Endothelial cell of umbilical vein (primary cell): ENCODE results near the gene GARIN6. TPM values are rescaled to one million over a fixed set of nuclear protein-coding genes. Genes with fewer than 3 reads are reported as not detected.

Source experiments
- BruUV-seq: library from RNA; stranded (reverse); fragments of 400-500 nt; replicated peaks from 2 replicates; lab custom pipeline; 2021; lab: Mats Ljungman, UMichigan
- CTCF ChIA-PET: fragments of 300-600, 350-600 bp; sonication (Branson Sonifier 250); formaldehyde crosslinking; loops from one replicate; lab custom pipeline; 2021; ENCODE audit warnings: antibody characterized with exemption, inconsistent platforms; lab: Charles Lee
- POLR2A ChIA-PET: fragments of 300-600, 350-600 bp; sonication (Branson Sonifier 250); formaldehyde crosslinking; loops from one replicate; lab custom pipeline; 2021; ENCODE audit warnings: antibody characterized with exemption, inconsistent platforms; lab: Charles Lee
- DNase-seq: peaks from one replicate; pipeline ENCODE4 v3.0.0-alpha.2; 2011; ENCODE audit warnings: low read depth, low spot score
- FAIRE-seq: peaks from 2 replicates; lab custom pipeline; 2011; peaks lifted over from hg19 to GRCh38; lab: Jason Lieb, UNC
- H2AFZ ChIP-seq: 2 replicates; pipeline ENCODE4 v1.6.0; 2012; ENCODE audit warnings: low read depth, low read length, control low read depth, inconsistent platforms
- H3K27ac ChIP-seq: 2 replicates; pipeline ENCODE4 v1.5.1; 2011; ENCODE audit warnings: low read depth, mild to moderate bottlenecking, control low read depth, low read length, moderate library complexity; ENCODE audit not compliant: insufficient read depth
- H3K27me3 ChIP-seq, 2 experiments: 2 replicates each; pipeline versions ENCODE4 v1.6.0 to v1.6.1; 2011; ENCODE audit warnings: low read length in 2 of 2, mixed read lengths in 1 of 2; ENCODE audit not compliant: control insufficient read depth in 2 of 2, insufficient read depth in 2 of 2
- H3K36me3 ChIP-seq, 2 experiments: 2 replicates in 1 of 2; 3 replicates in 1 of 2; pipeline ENCODE4 v1.5.1; 2011; ENCODE audit warnings: low read length in 2 of 2, mild to moderate bottlenecking in 1 of 2, moderate library complexity in 1 of 2; ENCODE audit not compliant: control insufficient read depth in 2 of 2, insufficient read depth in 2 of 2; ENCODE audit errors: extremely low read depth in 1 of 2
- H3K4me1 ChIP-seq: 3 replicates; pipeline ENCODE4 v1.5.1; 2011; ENCODE audit warnings: mild to moderate bottlenecking, low read length; ENCODE audit not compliant: control insufficient read depth, insufficient read depth; ENCODE audit errors: extremely low read depth
- H3K4me2 ChIP-seq: 2 replicates; pipeline ENCODE4 v1.6.1; 2011; ENCODE audit warnings: low read length, control low read depth, mixed read lengths; ENCODE audit not compliant: insufficient read depth
- H3K4me3 ChIP-seq, 3 experiments: fragments of 200-600 bp in 1 of 3; sonication (generic), shearing (Covaris generic) in 1 of 3; replicated peaks in 1 of 3; 2 replicates each; pipeline ENCODE4 v1.5.1; 2011 to 2016; ENCODE audit warnings: control low read depth in 3 of 3, low read length in 3 of 3, mild to moderate bottlenecking in 2 of 3, inconsistent platforms in 1 of 3, low read depth in 1 of 3, moderate library complexity in 1 of 3; ENCODE audit not compliant: insufficient read depth in 1 of 3
- H3K79me2 ChIP-seq: 2 replicates; pipeline ENCODE4 v1.6.0; 2012; ENCODE audit warnings: low read length, inconsistent platforms; ENCODE audit not compliant: control insufficient read depth, insufficient read depth
- H3K9ac ChIP-seq: replicated peaks from 2 replicates; pipeline ENCODE3; 2011; ENCODE audit warnings: low read length, control low read depth; ENCODE audit not compliant: insufficient read depth; ENCODE audit errors: extremely low read depth
- H3K9me1 ChIP-seq: replicated peaks from 3 replicates; pipeline ENCODE4 v1.6.0; 2011; ENCODE audit warnings: mild to moderate bottlenecking, low read length; ENCODE audit not compliant: control insufficient read depth, insufficient read depth; ENCODE audit errors: extremely low read depth
- H3K9me3 ChIP-seq: replicated peaks from 2 replicates; pipeline ENCODE4 v1.5.1; 2012; ENCODE audit warnings: low read length, inconsistent platforms; ENCODE audit not compliant: control insufficient read depth, insufficient read depth
- H4K20me1 ChIP-seq: replicated peaks from 2 replicates; pipeline ENCODE3; 2011; ENCODE audit warnings: mild to moderate bottlenecking, low read length; ENCODE audit not compliant: control insufficient read depth, insufficient read depth; ENCODE audit errors: extremely low read depth
- CTCF ChIP-seq, 2 donors: IDR thresholded peaks; 1 replicate in 1 of 2; 2 replicates in 1 of 2; pipeline ENCODE4 v1.5.1; 2011; ENCODE audit warnings: low read length in 2 of 2, mild to moderate bottlenecking in 2 of 2, moderate library complexity in 2 of 2, control low read depth in 1 of 2, inconsistent platforms in 1 of 2, low read depth in 1 of 2; ENCODE audit not compliant: insufficient read depth in 1 of 2; ENCODE audit errors: extremely low read depth in 1 of 2
- FOS ChIP-seq: IDR thresholded peaks from 2 replicates; pipeline ENCODE4 v1.6.1; 2011; ENCODE audit warnings: mild to moderate bottlenecking, low read length, moderate library complexity, borderline replicate concordance; ENCODE audit not compliant: insufficient read depth
- JUN ChIP-seq: IDR thresholded peaks from 2 replicates; pipeline ENCODE4 v1.6.1; 2011; ENCODE audit warnings: borderline replicate concordance, low read depth; ENCODE audit not compliant: insufficient read length, insufficient read depth
- MYC ChIP-seq: IDR thresholded peaks from one replicate; pipeline ENCODE4 v1.6.1; 2011; ENCODE audit warnings: mild to moderate bottlenecking, low read depth, low read length
- POLR2A ChIP-seq: IDR thresholded peaks from 2 replicates; pipeline ENCODE4 v1.6.1; 2012; ENCODE audit warnings: low read depth, mild to moderate bottlenecking, control low read depth, low read length
- POLR2AphosphoS5 ChIP-seq: IDR thresholded peaks from 2 replicates; pipeline ENCODE4 v1.6.1; 2012; ENCODE audit warnings: low read depth, mild to moderate bottlenecking, control low read depth, low read length, moderate library complexity; ENCODE audit not compliant: insufficient read depth
- dilution Hi-C: fragments of 300-500 bp; cut with MboI; formaldehyde crosslinking; loops from one replicate; pipeline ENCODE4 v1.15.0; 2019; ENCODE audit warnings: low sequenced_read_pairs; ENCODE audit not compliant: extremely low pct_ligation_motif_present
- intact Hi-C: fragments of 100-400 bp; cut with micrococcal nuclease; formaldehyde crosslinking; loops from one replicate; pipeline ENCODE4 v1.10.0; 2022
- polyA plus RNA-seq, 4 experiments: library from polyadenylated mRNA; depleted of rRNA in 3 of 4; stranded (reverse) in 3 of 4; unstranded in 1 of 4; fragments of >200 nt; gene quantifications; 2 replicates each; pipeline versions ENCODE4 v1.2.1 to v1.2.3, GENCODE V29; 2011 to 2012; ENCODE audit warnings: missing spikeins in 1 of 4
- total RNA-seq: library from RNA; stranded (reverse); gene quantifications from 2 replicates; pipeline ENCODE4 v1.2.3, GENCODE V29; 2021

Gene GARIN6
- total and polyA plus RNA-seq, 2 donors (not counting 3 experiments of a cell fraction or from before 2014, with no cell fraction given) = not detected

- Histone ChIP-seq H3K9me1 (no peaks in the 10 kb centered on the region), H3K9ac (no peak overlapping the region), H3K79me2 (no peaks in the 10 kb centered on the region), H3K36me3 (no peaks in the 10 kb centered on the region), H3K4me2 (no peak overlapping the region), H3K4me3 (no peak overlapping the region), H3K27ac (no peak overlapping the region), H3K9me3 (peaks cover 5% of the 10 kb centered on the region), H3K27me3 (no peaks in the 10 kb centered on the region), H2AFZ (no peak overlapping the region), H4K20me1 (no peaks in the 10 kb centered on the region), H3K4me1 (no peaks in the 10 kb centered on the region)
- intact Hi-C loops = no loop called here
- ChIA-PET CTCF (no interaction called here), POLR2A (no interaction called here)
- DNase-seq (no peak), FAIRE-seq (no peak)
- dilution Hi-C loops = no loop called here
- TF ChIP-seq POLR2A (no peak), FOS (no peak), CTCF (IDR thresholded peaks at IDR 0.05; ENCODE audit: extremely low read depth in 1 of 2, insufficient read depth in 1 of 2, low read depth in 1 of 2, low read length in 2 of 2) (no peak), JUN (no peak), MYC (no peak), POLR2AphosphoS5 (no peak)
- no TSS peak for BruUV-seq
These were observed 37.9 kb upstream of the GARIN6 start for GRCh38 chr12:99609455-99610181.
